Nephron progenitor cell (in vitro differentiated cells): ENCODE data around the gene CBARP.
A peak's percentile ranks its signal among the peaks of the same experiment; 100 is the strongest.
"Not testable (repeated sequence)": the region's sequence is repeated elsewhere in the genome, so short reads cannot be mapped to it uniquely, and the experiment has no call there.

Source experiments
- DNase-seq: peaks from one replicate; pipeline ENCODE4 v3.0.0; 2021
- H3K27ac Mint-ChIP-seq: 2 replicates; pipeline ENCODE4 v1.8.0; 2021; ENCODE audit warnings: mild to moderate bottlenecking, moderate library complexity, mixed read lengths
- H3K27me3 Mint-ChIP-seq: 2 replicates; pipeline ENCODE4 v1.8.0; 2021; ENCODE audit warnings: mild to moderate bottlenecking, low read depth, mixed read lengths; ENCODE audit not compliant: poor library complexity
- H3K36me3 Mint-ChIP-seq: 2 replicates; pipeline ENCODE4 v1.8.0; 2021; ENCODE audit warnings: low read depth, mixed read lengths
- H3K4me1 Mint-ChIP-seq: 2 replicates; pipeline ENCODE4 v1.8.0; 2021; ENCODE audit warnings: mixed read lengths
- H3K4me3 Mint-ChIP-seq: 2 replicates; pipeline ENCODE4 v1.8.0; 2021; ENCODE audit warnings: mild to moderate bottlenecking, moderate library complexity, mixed read lengths
- H3K9me3 Mint-ChIP-seq: 2 replicates; pipeline ENCODE4 v1.8.0; 2021; ENCODE audit warnings: mild to moderate bottlenecking, moderate library complexity, mixed read lengths
- CTCF ChIP-seq: fragments of 200-600 bp; sonication (generic); IDR thresholded peaks from 2 replicates; pipeline ENCODE4 v1.5.0; 2021; ENCODE audit warnings: antibody characterized with exemption

The CBARP gene

GRCh38 chr19:1205114-1206099, 32.4 kb downstream of the CBARP start, which contains the start of gene STK11:
Gene STK11 (plus strand): TSS chr19:1205778. CDS start chr19:1206914, 1,136 bp downstream.
- Mint-ChIP-seq H3K36me3 (peaks cover 11% of the 10 kb centered on the region), H3K27me3 (peaks cover 6% of the 10 kb centered on the region), H3K9me3 (no peaks in the 10 kb centered on the region), H3K4me3 (peak within 1 kb of the TSS; percentile 93), H3K4me1 (peaks cover 45% of the 10 kb centered on the region), H3K27ac (peak within 1 kb of the TSS; percentile 69)
- no peak for TF ChIP-seq CTCF
- peak; percentile 100 for DNase-seq

- not testable (repeated sequence) for H3K27ac Mint-ChIP-seq, H3K9me3 Mint-ChIP-seq, H3K27me3 Mint-ChIP-seq, DNase-seq, H3K4me3 Mint-ChIP-seq, H3K36me3 Mint-ChIP-seq
- H3K4me1 Mint-ChIP-seq: peaks cover 15% of the 10 kb centered on the region
Observed at GRCh38 chr19:1200614-1201013, 37.2 kb downstream of the CBARP start.

DNA sequence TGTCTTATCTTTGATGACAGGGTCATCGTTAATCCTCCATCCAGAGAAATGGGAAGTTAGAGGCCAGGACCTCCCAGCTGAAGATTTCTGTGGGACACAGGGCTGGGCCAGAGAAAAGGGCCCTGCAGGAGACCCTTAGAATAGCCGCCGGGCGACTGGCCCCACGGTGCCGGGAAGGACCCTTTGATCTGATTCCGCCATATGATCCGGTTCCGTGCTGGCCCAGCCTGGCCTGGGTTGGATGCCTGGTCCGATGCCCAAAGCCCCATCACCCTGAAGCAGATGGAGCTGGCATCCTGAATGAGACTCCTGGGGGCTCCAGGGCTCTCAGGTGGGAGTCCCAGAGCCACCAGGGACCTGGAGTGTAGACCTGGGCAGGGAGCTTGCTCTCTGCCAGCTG, 38.3 kb downstream of the CBARP start:
- no peaks in the 10 kb centered on the region for H3K27me3 Mint-ChIP-seq
- H3K27ac Mint-ChIP-seq: no peak overlapping the region
- no peak for TF ChIP-seq CTCF
- peaks cover 14% of the 10 kb centered on the region for H3K4me1 Mint-ChIP-seq
- H3K4me3 Mint-ChIP-seq: no peak overlapping the region
- H3K36me3 Mint-ChIP-seq: no peaks in the 10 kb centered on the region
- H3K9me3 Mint-ChIP-seq: no peaks in the 10 kb centered on the region
- DNase-seq: no peak

GRCh38 chr19:1189419-1189818, 48.4 kb downstream of the CBARP start:
- Mint-ChIP-seq H3K36me3 (no peaks in the 10 kb centered on the region), H3K9me3 (no peaks in the 10 kb centered on the region), H3K4me1 (peaks cover 18% of the 10 kb centered on the region), H3K4me3 (no peak overlapping the region), H3K27me3 (peaks cover 2% of the 10 kb centered on the region), H3K27ac (peak overlapping the region; percentile 48)
- no peak for DNase-seq
- TF ChIP-seq CTCF: no peak

DNA sequence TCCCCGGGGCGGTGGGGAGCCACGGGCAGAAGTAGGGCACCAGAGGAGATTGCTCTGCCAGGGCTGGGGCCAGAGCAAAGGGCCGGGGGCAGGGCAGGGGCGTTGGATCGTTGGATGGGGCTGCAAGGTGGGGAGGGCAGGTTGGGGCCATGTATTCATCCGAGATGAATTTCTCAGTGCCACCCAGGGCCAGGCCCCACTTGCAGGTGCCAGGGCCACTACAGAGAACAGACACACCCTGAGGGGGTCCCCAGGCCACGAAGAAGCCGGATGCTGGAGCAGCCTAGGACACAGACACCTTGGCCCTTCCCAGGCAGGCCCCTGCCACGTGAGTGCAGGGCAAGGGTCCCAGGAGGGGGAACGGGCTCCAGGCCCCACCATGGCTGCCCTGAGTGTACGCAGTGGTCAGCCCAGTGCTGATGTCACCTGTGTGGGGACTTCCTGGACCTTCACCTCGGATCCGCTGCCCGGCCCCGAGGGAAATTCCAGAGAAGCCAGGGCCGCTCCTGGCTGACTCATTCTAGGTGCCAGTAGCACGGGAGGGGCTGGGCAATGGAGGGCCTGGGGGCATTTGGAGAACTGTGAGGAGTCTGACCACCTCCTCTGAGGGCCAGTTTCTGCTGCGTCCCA, 54.1 kb downstream of the CBARP start:
- no peak for DNase-seq
- Mint-ChIP-seq H3K4me1 (peaks cover 18% of the 10 kb centered on the region), H3K36me3 (no peaks in the 10 kb centered on the region), H3K4me3 (no peak overlapping the region), H3K27me3 (peaks cover 6% of the 10 kb centered on the region), H3K9me3 (no peaks in the 10 kb centered on the region), H3K27ac (no peak overlapping the region)
- no peak for TF ChIP-seq CTCF

DNA sequence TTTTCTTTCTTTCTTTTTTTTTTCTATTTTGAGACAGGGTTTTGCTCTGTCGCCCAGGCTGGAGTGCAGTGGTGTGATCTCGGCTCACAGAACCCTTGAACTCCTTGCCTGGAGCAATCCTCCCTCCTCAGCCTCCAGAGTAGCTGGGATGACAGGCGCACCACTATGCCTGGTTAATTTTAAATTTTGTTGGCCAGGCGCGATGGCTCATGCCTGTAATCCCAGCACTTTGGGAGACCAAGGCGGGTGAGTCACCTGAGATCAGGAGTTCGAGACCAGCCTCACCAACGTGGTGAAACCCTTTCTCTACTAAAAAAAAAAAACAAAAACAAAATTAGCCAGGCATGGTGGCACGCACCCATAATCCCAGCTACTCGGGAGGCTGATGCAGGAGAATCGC, 55.1 kb downstream of the CBARP start:
- no peaks in the 10 kb centered on the region for H3K9me3 Mint-ChIP-seq
- no peak overlapping the region for H3K4me3 Mint-ChIP-seq

More for the DNA sequence above, 55.1 kb downstream of the CBARP start:
- no peak for TF ChIP-seq CTCF
- Mint-ChIP-seq H3K27ac (no peak overlapping the region), H3K27me3 (peaks cover 6% of the 10 kb centered on the region), H3K36me3 (no peaks in the 10 kb centered on the region), H3K4me1 (peaks cover 18% of the 10 kb centered on the region)
- no peak for DNase-seq
